ENCODE measurements around the gene MAPKAPK2. TPM values are rescaled to one million over a fixed set of nuclear protein-coding genes. Genes with fewer than 3 reads are reported as not detected.

Gene MAPKAPK2
- total RNA-seq, 4 donors from 2014 or later: 37.8 to 70.1 (median 61.7) TPM

GRCh38 chr1:206727981-206728696 lies 43.4 kb downstream of the MAPKAPK2 start:
- H3K27ac ChIP-seq (replicated peaks in 1 of 4): no peak overlapping the region
- 80% methylated on average over 6 of the region's 8 CpGs for WGBS
- no peak for DNase-seq (ENCODE audit: extremely low spot score)
- H3K27me3 ChIP-seq: no peaks in the 10 kb centered on the region
- intact Hi-C loops (cut with DNase I): loop anchor here (5.0 kb wide), 1 partner anchor 96 kb away; no protein-coding TSS in a partner anchor
- peaks cover 53 to 57% (median 54%) of the 10 kb centered on the region in 4 donors for H3K4me1 ChIP-seq
- H3K36me3 ChIP-seq: peaks cover 41 to 48% (median 46%) of the 10 kb centered on the region in 4 donors
- H3K4me3 ChIP-seq: no peak overlapping the region
- TF ChIP-seq POLR2A (IDR thresholded peaks at IDR 0.05; ENCODE audit: low read depth): no peak
- TF ChIP-seq CTCF (IDR thresholded peaks at IDR 0.05): no peak
- no peak for TF ChIP-seq EP300 (IDR thresholded peaks at IDR 0.05)
- no peak for TF ChIP-seq POLR2AphosphoS5 (IDR thresholded peaks at IDR 0.05)
- no peaks in the 10 kb centered on the region for H3K9me3 ChIP-seq

- H3K27ac ChIP-seq (replicated peaks in 1 of 4): no peak overlapping the region
- no peaks in the 10 kb centered on the region for H3K9me3 ChIP-seq
- WGBS: no CpG with 5 or more reads among the region's 9 CpGs
- no peaks in the 10 kb centered on the region for H3K27me3 ChIP-seq
- TF ChIP-seq CTCF (IDR thresholded peaks at IDR 0.05) (no peak), POLR2AphosphoS5 (IDR thresholded peaks at IDR 0.05) (no peak), EP300 (IDR thresholded peaks at IDR 0.05) (no peak), POLR2A (IDR thresholded peaks at IDR 0.05; ENCODE audit: low read depth) (no peak)
- H3K4me1 ChIP-seq: peaks cover 48 to 54% (median 50%) of the 10 kb centered on the region in 4 donors
- intact Hi-C loops (cut with DNase I): loop anchor here (5.0 kb wide), 1 partner anchor 96 kb away; no protein-coding TSS in a partner anchor
- H3K4me3 ChIP-seq: no peak overlapping the region
- no peak for DNase-seq (ENCODE audit: extremely low spot score)
- H3K36me3 ChIP-seq: peaks cover 43 to 53% (median 51%) of the 10 kb centered on the region in 4 donors
Measured at GRCh38 chr1:206728697-206728987, 43.9 kb downstream of the MAPKAPK2 start.

- H3K27ac ChIP-seq (replicated peaks in 1 of 4): no peak overlapping the region
- H3K36me3 ChIP-seq: peaks cover 43 to 57% (median 55%) of the 10 kb centered on the region in 4 donors
- no peaks in the 10 kb centered on the region for H3K9me3 ChIP-seq
- H3K27me3 ChIP-seq: no peaks in the 10 kb centered on the region
- no peak overlapping the region for H3K4me3 ChIP-seq
- intact Hi-C loops (cut with DNase I): loop anchor here (5.0 kb wide), 1 partner anchor 97 kb away; no protein-coding TSS in a partner anchor
- DNase-seq (ENCODE audit: extremely low spot score): no peak
- peaks cover 44 to 52% (median 46%) of the 10 kb centered on the region in 4 donors for H3K4me1 ChIP-seq
- no peak for TF ChIP-seq POLR2A (IDR thresholded peaks at IDR 0.05; ENCODE audit: low read depth)
- no peak for TF ChIP-seq POLR2AphosphoS5 (IDR thresholded peaks at IDR 0.05)
- TF ChIP-seq EP300 (IDR thresholded peaks at IDR 0.05): no peak
- no peak for TF ChIP-seq CTCF (IDR thresholded peaks at IDR 0.05)
- 89% methylated on average over 6 of the region's 6 CpGs for WGBS
Measured at GRCh38 chr1:206729050-206729449, 44.3 kb downstream of the MAPKAPK2 start.

- WGBS: 97% methylated on average over 3 of the region's 3 CpGs
- peaks cover 39 to 48% (median 44%) of the 10 kb centered on the region in 4 donors for H3K4me1 ChIP-seq
- TF ChIP-seq CTCF (IDR thresholded peaks at IDR 0.05) (no peak), POLR2AphosphoS5 (IDR thresholded peaks at IDR 0.05) (no peak), EP300 (IDR thresholded peaks at IDR 0.05) (no peak), POLR2A (IDR thresholded peaks at IDR 0.05; ENCODE audit: low read depth) (no peak)
- no peaks in the 10 kb centered on the region for H3K27me3 ChIP-seq
- no peak overlapping the region for H3K4me3 ChIP-seq
- peaks cover 43 to 61% (median 59%) of the 10 kb centered on the region in 4 donors for H3K36me3 ChIP-seq
- intact Hi-C loops (cut with DNase I): loop anchor here (5.0 kb wide), 1 partner anchor 97 kb away; no protein-coding TSS in a partner anchor
- no peaks in the 10 kb centered on the region for H3K9me3 ChIP-seq
- DNase-seq (ENCODE audit: extremely low spot score): no peak
- no peak overlapping the region for H3K27ac ChIP-seq (replicated peaks in 1 of 4)
Measured at GRCh38 chr1:206729507-206729906, 44.8 kb downstream of the MAPKAPK2 start.
